GM19468 (cell line): ENCODE measurements around the gene TAS2R39.
A peak's percentile ranks its signal among the peaks of the same experiment; 100 is the strongest.

Experiments used
- ATAC-seq: cut with Tn5 transposase; IDR thresholded peaks from one replicate; pipeline ENCODE4 v1.9.1; 2021; ENCODE audit warnings: mild to moderate bottlenecking, moderate library complexity, moderate number of reproducible peaks; ENCODE audit not compliant: unreplicated experiment; ENCODE audit errors: extremely low read depth

The TAS2R39 gene

DNA sequence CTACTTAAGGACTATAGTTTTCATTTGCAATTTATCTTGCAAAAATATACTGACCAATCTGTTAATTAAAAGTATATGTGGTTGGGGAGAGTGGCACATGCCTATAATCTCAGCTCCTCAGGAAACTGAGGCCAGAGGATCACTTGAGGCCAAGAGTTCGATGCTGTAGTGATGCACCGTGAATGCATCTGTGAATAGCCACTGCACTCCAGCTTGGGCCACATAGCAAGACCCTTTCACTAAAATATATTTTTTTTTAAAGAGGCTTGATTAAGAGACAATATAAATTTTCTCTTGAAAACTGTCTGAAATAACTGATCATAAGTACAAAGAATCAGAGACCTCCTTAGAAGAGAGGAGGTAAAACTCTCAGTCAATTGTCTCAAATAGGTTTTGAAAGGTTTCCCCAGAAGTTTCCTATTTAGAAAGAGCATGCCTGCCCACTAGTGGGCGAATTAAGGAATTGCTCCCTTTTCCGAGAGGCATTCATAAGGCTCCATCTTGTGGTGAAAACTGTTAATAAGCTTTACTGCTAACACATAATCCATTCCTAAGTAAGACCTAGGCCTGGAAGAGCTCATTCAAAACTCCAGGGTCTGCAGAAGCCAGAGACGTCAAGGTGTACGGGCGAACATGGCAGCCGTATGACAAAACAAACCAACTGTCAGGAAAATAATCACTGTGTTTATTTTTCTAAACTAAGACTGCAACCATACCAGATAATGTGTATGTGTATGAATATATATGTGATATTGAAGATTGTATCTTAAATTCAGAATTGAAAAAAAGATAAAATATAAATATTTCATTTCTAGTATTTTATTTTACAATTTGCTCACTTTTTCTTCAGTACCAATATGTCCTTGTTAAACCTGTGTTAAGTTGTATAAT lies 31.8 kb downstream of the TAS2R39 start:
- ATAC-seq: peak; percentile 86

- no peak for ATAC-seq
Measured at GRCh38 chr7:143216151-143216550, 32.9 kb downstream of the TAS2R39 start.

- no peak for ATAC-seq
Measured at GRCh38 chr7:143216686-143217085, 33.5 kb downstream of the TAS2R39 start.

- no peak for ATAC-seq
Measured at GRCh38 chr7:143217806-143218205, 34.6 kb downstream of the TAS2R39 start.

DNA sequence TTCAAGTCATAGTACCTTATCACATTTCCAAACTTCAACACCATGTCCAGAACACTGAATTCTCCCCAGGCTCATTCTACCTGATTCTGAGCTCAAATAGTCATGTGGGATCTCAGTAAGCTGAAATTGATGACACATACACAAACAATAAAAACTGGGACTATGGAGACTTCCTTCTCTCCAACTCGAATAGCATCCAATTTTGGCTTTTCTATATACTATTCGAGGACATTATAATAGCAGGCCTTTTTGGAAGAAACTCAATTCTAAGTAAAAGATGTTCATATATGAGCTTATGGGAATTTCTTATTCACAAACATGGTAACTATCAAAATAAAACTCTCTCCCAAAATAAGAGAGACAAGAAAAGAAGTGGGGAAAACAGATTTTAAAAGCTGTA lies 38.1 kb downstream of the TAS2R39 start:
- ATAC-seq: no peak

- ATAC-seq: no peak
Measured at GRCh38 chr7:143221737-143222136, 38.5 kb downstream of the TAS2R39 start, which contains the start of gene TAS2R40. TSS of gene TAS2R40 (plus strand) at chr7:143222037. CDS start at chr7:143222079, 42 bp downstream.

- ATAC-seq: no peak
Measured at GRCh38 chr7:143222782-143223181, 39.6 kb downstream of the TAS2R39 start.

DNA sequence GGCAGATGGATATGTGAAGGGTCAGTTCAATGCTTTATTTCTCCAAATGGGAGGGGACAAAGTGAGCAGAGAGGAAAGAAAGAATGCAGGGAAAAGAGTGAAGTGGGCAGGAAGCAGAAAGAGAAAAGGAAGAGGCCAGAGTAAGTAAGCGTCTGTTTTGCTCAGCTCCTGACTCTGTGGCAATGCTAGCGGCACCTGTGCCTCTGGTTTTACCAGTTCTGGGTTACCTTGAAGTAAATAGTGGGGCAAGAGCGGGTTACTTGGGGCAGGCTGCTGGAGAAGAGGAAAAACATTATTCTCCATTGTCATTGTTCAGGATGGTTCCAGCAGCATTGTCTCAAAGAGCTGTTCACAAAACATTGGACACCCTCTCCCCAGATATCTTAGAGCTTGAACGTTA lies 40.6 kb downstream of the TAS2R39 start:
- ATAC-seq: no peak

DNA sequence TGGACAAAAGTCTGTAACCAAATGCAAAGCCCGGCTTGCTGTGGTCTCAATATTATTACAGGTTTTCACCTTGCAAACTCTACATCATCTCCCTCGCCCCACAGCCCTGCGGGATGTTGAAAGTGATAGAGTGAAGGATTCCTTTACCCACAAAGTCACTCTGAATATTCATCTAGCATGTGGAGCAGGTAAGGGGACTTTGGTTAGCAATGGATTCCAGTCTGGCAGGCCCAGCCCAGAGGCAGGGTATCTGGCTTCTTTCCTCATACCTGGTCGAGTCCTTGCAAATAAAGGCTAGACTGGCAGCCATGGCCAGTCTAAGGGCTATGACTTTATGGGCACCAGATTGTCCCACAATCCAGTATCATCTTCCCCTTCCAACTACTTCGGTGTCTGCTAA lies 41.8 kb downstream of the TAS2R39 start:
- no peak for ATAC-seq

GRCh38 chr7:143227806-143228205 lies 44.6 kb downstream of the TAS2R39 start:
- no peak for ATAC-seq

GRCh38 chr7:143229054-143229790 lies 46.0 kb downstream of the TAS2R39 start:
- no peak for ATAC-seq

DNA sequence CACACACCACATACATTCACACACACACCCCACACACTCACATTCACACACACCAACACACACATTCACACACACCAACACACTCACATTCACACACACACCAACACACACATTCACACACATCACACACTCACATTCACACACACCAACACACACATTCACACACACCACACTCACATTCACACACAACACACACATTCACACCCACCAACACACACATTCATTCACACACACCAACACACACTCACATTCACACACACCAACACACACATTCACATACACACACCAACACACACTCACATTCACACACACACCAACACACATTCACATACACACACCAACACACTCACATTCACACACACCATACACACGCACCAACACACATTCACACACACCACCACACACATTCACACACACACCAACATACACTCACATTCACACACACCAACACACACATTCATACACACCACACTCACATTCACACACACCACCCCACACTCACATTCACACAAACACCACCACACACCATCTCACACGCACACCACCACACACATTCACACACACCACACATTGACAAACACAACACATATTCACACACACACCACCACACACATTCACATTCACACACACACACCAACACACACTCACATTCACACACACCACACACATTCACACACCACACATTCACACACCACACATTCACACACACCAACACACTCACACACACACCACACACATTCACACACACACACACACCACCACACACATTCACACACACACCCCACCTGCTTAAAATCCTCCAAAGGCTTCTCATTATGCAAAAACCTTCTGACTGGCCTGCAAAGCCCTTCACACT lies 47.6 kb downstream of the TAS2R39 start:
- ATAC-seq: no peak
